Mucosa of stomach (tissue), 1 donor: Measurements from ENCODE around the gene CACNG4.

ENCODE experiments used
- H3K27me3 ChIP-seq: one replicate; pipeline ENCODE4 v1.7.0; 2013; ENCODE audit warnings: mild to moderate bottlenecking, low read length; ENCODE audit not compliant: control insufficient read depth, insufficient read depth
- H3K36me3 ChIP-seq: one replicate; pipeline ENCODE4 v1.7.0; 2013; ENCODE audit warnings: low read length; ENCODE audit not compliant: control insufficient read depth, insufficient read depth
- H3K4me1 ChIP-seq: one replicate; pipeline ENCODE4 v1.7.0; 2013; ENCODE audit warnings: mild to moderate bottlenecking, low read length; ENCODE audit not compliant: control insufficient read depth, insufficient read depth
- H3K4me3 ChIP-seq: one replicate; pipeline ENCODE4 v1.7.0; 2013; ENCODE audit warnings: low read length
- H3K9ac ChIP-seq: one replicate; pipeline ENCODE4 v1.7.0; 2013; ENCODE audit warnings: mild to moderate bottlenecking, low read length, moderate library complexity
- H3K9me3 ChIP-seq: one replicate; pipeline ENCODE4 v1.7.0; 2013; ENCODE audit warnings: mild to moderate bottlenecking, low read length, moderate library complexity; ENCODE audit not compliant: control insufficient read depth
- donor health status: Pancreatic carcinoma.

Gene CACNG4

DNA sequence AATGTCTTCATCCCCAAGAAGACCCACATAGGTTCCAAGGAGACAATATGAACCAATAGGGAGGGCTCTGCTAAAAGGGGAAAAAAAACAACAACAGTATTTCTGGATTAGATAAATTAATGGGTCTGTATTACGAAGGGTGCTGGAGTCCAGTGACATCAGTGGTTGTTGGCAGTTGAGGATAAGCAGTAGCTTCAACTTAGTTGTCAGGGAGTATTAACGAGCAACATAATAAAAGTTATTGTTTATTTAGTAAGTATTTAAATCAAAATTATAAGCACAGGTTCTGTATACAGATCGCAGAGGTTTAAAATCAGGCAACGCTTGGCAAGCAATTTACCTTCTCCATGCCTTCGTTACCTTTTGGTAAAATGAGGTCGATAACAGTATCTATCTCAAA lies 7.6 kb upstream of the CACNG4 start:
- Histone ChIP-seq H3K4me1 (peaks cover 14% of the 10 kb centered on the region), H3K9me3 (no peaks in the 10 kb centered on the region), H3K36me3 (no peaks in the 10 kb centered on the region), H3K9ac (no peak overlapping the region), H3K4me3 (no peak overlapping the region), H3K27me3 (peaks cover 4% of the 10 kb centered on the region)

- H3K9me3 ChIP-seq: no peaks in the 10 kb centered on the region
- peaks cover 10% of the 10 kb centered on the region for H3K4me1 ChIP-seq
- no peak overlapping the region for H3K4me3 ChIP-seq
- H3K36me3 ChIP-seq: no peaks in the 10 kb centered on the region
- H3K9ac ChIP-seq: no peak overlapping the region
- peaks cover 6% of the 10 kb centered on the region for H3K27me3 ChIP-seq
Observed at GRCh38 chr17:66957343-66957742, 7.2 kb upstream of the CACNG4 start.

DNA sequence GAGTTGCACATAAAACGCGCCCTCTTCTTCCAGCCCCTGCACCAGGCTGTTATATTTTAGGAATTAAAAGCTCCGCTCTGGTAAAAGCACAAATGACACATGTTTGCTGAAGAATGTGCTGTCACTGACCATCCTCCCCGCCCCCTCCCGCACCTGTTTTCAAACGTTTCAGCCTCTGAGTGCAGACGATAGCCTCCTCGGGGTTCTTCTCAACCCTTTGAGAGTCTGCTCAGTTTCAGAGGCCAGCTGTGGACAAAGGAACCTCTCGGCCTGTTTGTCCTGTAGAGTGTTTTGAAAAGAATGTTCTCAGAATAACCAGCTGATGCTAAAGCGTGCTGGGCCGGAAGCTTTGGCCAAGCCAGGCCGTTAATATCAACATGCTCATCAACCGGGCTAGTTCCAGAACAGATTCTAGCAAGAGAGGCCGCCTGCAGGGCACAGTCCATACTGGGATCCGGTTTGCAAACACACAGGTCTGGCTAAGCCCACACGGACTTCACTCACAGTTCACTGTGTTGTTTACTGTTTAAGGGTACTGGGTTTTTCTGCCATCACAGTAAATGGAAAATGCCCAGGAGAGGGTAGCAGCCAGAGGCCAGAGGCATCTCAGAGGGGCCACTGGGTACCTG lies 6.4 kb upstream of the CACNG4 start:
- H3K9me3 ChIP-seq: no peaks in the 10 kb centered on the region
- H3K36me3 ChIP-seq: no peaks in the 10 kb centered on the region
- peaks cover 9% of the 10 kb centered on the region for H3K27me3 ChIP-seq
- H3K9ac ChIP-seq: no peak overlapping the region
- H3K4me1 ChIP-seq: peaks cover 3% of the 10 kb centered on the region
- no peak overlapping the region for H3K4me3 ChIP-seq

GRCh38 chr17:66959641-66960375 lies 4.7 kb upstream of the CACNG4 start:
- Histone ChIP-seq H3K27me3 (peaks cover 22% of the 10 kb centered on the region), H3K9me3 (no peaks in the 10 kb centered on the region)

GRCh38 chr17:66960613-66961012 lies 3.9 kb upstream of the CACNG4 start:
- H3K36me3 ChIP-seq: no peaks in the 10 kb centered on the region
- no peak overlapping the region for H3K4me3 ChIP-seq
- no peak overlapping the region for H3K9ac ChIP-seq
- H3K27me3 ChIP-seq: peaks cover 28% of the 10 kb centered on the region
- H3K4me1 ChIP-seq: peaks cover under 1% of the 10 kb centered on the region
- H3K9me3 ChIP-seq: no peaks in the 10 kb centered on the region

More at GRCh38 chr17:66959641-66960375, 4.7 kb upstream of the CACNG4 start:
- Histone ChIP-seq H3K36me3 (no peaks in the 10 kb centered on the region), H3K9ac (no peak overlapping the region), H3K4me3 (no peak overlapping the region), H3K4me1 (no peaks in the 10 kb centered on the region)

- Histone ChIP-seq H3K36me3 (no peaks in the 10 kb centered on the region), H3K4me3 (no peak overlapping the region), H3K4me1 (peaks cover 8% of the 10 kb centered on the region), H3K9ac (no peak overlapping the region), H3K27me3 (peaks cover 56% of the 10 kb centered on the region), H3K9me3 (no peaks in the 10 kb centered on the region)
Observed at GRCh38 chr17:66963521-66963908, 992 bp upstream of the CACNG4 start.

DNA sequence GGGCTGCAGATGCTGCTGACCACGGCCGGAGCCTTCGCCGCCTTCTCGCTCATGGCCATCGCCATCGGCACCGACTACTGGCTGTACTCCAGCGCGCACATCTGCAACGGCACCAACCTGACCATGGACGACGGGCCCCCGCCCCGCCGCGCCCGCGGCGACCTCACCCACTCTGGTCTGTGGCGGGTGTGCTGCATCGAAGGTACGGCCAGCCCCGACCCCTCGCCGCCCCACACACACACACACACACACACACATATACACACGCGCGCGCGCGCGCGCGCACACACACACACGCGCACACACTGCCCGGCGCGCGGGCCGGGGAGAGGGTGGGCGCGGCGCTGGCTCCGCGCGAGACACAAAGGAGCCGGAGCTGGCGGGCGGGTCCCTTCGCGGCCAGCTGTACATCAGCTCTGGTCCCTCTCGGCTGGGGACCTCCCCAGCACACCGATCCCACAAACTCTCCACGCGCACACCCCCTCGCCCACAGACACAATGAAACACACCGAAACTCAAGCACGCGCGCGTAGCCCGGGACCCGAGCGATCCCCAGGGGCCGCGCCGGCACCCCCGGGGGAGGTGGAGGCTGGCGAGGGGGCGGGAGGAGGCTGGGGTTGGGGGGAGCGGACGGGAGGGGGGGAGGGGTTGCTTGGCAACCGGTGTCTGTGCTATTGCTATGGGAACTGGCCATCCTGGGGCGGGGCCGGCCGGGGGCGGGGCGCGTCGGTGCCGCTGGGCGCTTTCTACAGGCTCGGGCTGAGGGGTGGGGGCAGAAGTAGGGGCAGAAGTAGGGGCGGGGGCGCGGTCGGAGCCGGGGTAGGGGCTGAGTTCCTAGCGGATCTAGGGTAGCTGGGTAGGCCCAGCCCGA lies 658 bp downstream of the CACNG4 start:
- Histone ChIP-seq H3K4me3 (no peak overlapping the region), H3K9ac (no peak overlapping the region), H3K4me1 (peaks cover 18% of the 10 kb centered on the region), H3K36me3 (no peaks in the 10 kb centered on the region), H3K27me3 (peaks cover 57% of the 10 kb centered on the region), H3K9me3 (no peaks in the 10 kb centered on the region)

DNA sequence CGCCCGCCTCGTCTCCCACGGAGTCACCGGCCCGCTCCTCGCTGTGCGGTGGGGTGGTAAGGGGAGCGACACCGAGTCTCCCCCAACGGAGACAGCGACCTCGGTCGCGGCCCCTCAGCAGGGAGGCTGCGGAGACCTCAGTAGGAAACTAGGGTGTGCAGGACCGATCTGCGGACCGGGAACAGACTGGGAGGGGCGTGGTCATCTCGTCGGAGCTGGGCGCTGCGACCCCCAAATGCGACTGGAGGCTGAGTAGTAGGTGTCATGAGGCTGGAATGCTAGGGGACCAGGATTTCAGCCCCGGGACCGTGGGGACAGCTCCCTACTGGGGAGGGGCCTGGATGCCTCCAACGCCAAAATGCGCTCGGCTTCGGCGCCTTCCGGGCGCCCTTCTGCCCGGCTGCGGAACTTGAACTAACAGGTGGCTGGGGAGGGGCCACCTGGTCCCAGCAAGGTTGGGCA lies 1.3 kb downstream of the CACNG4 start:
- H3K9ac ChIP-seq: no peak overlapping the region
- H3K4me3 ChIP-seq: no peak overlapping the region
- H3K27me3 ChIP-seq: peaks cover 57% of the 10 kb centered on the region
- peaks cover 18% of the 10 kb centered on the region for H3K4me1 ChIP-seq
- H3K9me3 ChIP-seq: no peaks in the 10 kb centered on the region
- no peaks in the 10 kb centered on the region for H3K36me3 ChIP-seq

- Histone ChIP-seq H3K27me3 (peaks cover 57% of the 10 kb centered on the region), H3K9ac (no peak overlapping the region), H3K4me1 (peaks cover 18% of the 10 kb centered on the region), H3K9me3 (no peaks in the 10 kb centered on the region), H3K36me3 (no peaks in the 10 kb centered on the region), H3K4me3 (no peak overlapping the region)
Observed at GRCh38 chr17:66966298-66966697, 1.8 kb downstream of the CACNG4 start.

DNA sequence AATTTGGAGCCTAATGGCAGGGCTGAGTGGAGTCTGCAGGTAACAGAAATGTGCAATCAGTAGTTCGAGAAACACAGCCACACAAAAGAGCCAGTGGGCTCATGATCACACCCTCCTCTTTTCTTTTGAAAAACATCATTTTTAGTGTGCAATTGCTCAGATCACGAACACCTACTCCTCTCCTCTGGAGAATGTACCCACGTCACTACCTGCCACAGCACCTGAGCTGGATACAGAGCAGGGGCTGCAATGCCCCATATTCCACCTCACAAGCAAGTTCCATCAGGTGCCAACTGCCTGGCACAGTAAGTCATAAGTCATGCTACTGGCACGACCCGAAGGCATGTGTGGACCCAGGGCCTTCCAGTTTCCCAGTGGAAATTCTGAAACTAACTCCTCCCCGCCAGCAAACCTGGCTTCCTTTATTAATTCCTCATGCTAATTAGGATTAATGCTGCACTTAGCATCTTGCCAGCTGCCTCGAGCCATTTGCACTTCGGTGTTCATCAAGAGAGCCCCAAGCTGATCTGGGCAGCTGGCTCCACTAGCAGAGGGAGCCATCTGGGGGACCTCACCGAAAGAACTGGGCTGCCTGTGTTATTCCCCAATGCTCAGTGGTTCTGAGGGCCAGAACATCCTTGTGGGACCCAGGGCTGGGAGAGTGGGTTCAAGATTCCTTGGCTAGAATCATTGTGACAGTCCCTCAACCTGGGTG lies 2.4 kb downstream of the CACNG4 start:
- Histone ChIP-seq H3K9ac (no peak overlapping the region), H3K4me1 (peaks cover 18% of the 10 kb centered on the region), H3K9me3 (no peaks in the 10 kb centered on the region), H3K36me3 (no peaks in the 10 kb centered on the region), H3K27me3 (peaks cover 57% of the 10 kb centered on the region), H3K4me3 (no peak overlapping the region)

DNA sequence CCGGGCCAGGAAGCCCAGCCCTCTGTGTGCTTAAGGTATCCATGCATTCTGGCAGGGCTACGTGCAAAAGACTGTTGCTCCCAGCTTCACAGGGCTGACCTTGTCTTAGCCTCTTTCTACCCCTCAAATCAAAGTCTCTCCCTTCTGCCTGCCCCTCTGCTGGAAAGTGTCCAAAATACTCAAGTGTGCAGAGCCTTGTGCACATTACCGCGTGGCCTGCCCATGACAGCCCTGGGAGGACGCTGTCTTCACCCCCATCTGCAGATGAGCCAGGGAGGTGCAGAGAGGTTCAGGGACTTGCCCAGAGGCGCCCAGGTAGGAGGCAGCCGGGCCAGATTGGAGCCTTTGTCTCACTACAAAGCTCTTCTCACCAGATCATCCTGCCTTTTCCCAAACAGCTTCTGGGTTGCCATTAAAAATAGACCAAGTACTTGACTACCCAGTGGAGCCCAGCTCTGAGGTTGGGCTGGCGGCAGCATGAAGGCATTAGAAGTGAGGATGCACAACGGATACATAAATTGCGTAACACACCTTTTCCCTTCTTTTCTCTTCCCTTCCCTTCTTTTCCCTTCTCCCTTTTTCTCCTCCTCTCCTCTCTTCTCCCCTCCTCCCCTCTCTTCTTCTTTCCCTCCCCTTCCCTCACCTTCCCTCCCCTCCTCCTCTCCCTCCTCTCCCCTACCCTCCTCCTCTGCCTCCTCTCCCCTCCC lies 3.5 kb downstream of the CACNG4 start:
- H3K4me1 ChIP-seq: peaks cover 18% of the 10 kb centered on the region
- H3K36me3 ChIP-seq: no peaks in the 10 kb centered on the region
- H3K27me3 ChIP-seq: peaks cover 52% of the 10 kb centered on the region
- no peak overlapping the region for H3K4me3 ChIP-seq
- no peaks in the 10 kb centered on the region for H3K9me3 ChIP-seq
- no peak overlapping the region for H3K9ac ChIP-seq
